Adrenal gland (tissue), 5 donors: ENCODE measurements around the gene GPC1.

Experiments
- CTCF ChIP-seq, 6 experiments: fragments of 450-650 bp in 4 of 6; fragments of 200-600 bp in 2 of 6; sonication (generic) in 1 of 6; IDR thresholded peaks; 1 replicate in 5 of 6; 2 replicates in 1 of 6; pipeline versions ENCODE4 v1.5.1 to v1.8.0; 2016 to 2021; ENCODE audit warnings: antibody characterized with exemption in 6 of 6, mild to moderate bottlenecking in 2 of 6, moderate library complexity in 1 of 6
- POLR2A ChIP-seq, 2 donors: fragments of 450-650 bp; IDR thresholded peaks; one replicate each; pipeline ENCODE4 v1.6.1; 2017; ENCODE audit warnings: antibody characterized with exemption in 2 of 2, mild to moderate bottlenecking in 2 of 2, moderate library complexity in 1 of 2
- donor health status: DM: no; HTN: no; CAD: no.

- TF ChIP-seq CTCF (IDR thresholded peaks at IDR 0.05) = no peak
- no peak for TF ChIP-seq POLR2A (IDR thresholded peaks at IDR 0.05)
Observed at GRCh38 chr2:240386326-240386725, 49.1 kb upstream of the GPC1 start.
